GM10266 (cell line): ENCODE data around the gene MRPS6.

Experiments used
- DNase-seq: peaks from one replicate; pipeline ENCODE4 v3.0.0; 2012; ENCODE audit errors: extremely low spot score
- CTCF ChIP-seq: IDR thresholded peaks from 2 replicates; pipeline ENCODE4 v1.5.1; 2012; ENCODE audit warnings: mild to moderate bottlenecking, low read depth; ENCODE audit not compliant: control insufficient read depth, insufficient read depth; ENCODE audit errors: missing control alignments

MRPS6 gene

DNA sequence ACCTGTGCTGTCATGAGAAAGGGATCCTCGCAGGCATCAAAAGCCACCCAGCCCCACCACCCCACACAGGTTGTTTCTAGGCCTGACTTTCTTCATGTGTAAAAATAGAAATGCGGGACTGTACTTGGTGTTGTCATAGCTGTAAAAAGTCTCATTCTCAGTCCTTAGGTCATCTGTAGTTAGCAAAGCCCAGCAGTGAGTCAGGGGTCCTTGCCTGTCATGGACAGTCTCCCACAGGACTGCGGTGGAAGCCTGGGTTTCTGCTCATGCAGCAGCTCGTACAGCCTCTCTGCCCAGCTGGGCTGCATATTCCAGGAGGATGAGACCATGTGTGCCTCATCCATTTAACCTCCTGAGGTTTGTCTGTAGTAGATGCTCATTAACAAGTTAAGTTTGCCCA is 58.2 kb downstream of the MRPS6 start:
- TF ChIP-seq CTCF: no peak
- DNase-seq: no peak

DNA sequence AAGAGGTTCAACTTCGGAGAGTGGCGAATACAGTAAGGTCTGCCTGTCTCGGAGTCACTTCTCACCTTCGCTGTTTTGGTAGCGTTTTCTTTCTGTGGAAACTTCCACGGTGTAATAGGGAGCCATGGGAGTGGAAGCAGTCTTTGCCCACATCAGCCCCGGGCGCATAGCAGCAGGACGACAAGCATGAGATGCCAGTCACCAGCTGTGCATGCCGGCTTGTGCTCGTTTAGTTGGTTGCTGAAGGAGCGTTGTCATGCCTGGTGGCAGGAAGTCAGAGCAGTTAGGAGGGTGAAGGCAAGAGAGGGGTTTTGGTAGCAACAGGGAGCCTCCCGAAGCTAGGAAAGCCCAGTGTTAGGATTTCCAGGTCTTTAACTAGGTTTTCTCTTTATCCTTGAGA is 58.8 kb downstream of the MRPS6 start:
- no peak for DNase-seq
- TF ChIP-seq CTCF: no peak

- TF ChIP-seq CTCF: no peak
- DNase-seq: no peak
Measured at GRCh38 chr21:34132926-34133325, 59.5 kb downstream of the MRPS6 start.

DNA sequence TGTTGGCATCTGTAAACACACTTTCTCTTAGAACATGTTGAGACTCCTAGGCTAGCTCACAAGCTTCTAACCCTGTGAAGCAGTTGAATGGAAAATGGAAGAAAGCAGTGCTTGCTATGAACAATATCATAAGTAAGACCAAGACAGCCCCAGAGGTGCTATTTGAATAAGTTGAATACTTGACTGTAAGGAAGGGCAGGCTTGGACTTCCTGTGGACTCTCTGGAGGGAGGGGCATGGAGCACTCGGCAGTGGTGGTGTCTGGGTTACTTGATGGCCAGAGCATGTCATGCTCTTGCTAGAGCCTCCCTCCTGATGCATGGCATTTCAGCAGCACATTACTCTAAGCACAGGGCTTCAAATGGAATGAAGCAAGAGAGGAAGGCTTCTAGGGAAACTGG is 60.0 kb downstream of the MRPS6 start:
- no peak for TF ChIP-seq CTCF
- DNase-seq: no peak

DNA sequence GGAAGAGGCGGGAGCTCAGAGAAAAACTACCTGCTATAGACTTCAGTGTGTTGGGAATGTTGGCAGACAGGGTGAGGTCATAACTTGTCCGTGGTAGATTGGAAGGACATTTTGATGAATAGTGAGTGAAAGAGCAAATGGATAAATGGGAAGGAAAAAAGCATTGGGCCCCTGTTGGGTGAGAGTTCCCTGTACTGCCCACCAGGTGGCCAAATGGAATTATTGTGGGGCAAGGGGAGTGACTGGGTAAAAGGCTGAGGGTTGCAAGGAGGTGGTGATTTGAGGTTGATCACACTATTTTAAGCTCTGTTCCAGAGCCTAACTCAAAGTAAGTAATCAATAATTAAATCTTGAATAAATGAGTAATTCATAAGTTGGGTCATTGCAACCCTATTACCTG is 60.4 kb downstream of the MRPS6 start:
- TF ChIP-seq CTCF: no peak
- DNase-seq: no peak

DNA sequence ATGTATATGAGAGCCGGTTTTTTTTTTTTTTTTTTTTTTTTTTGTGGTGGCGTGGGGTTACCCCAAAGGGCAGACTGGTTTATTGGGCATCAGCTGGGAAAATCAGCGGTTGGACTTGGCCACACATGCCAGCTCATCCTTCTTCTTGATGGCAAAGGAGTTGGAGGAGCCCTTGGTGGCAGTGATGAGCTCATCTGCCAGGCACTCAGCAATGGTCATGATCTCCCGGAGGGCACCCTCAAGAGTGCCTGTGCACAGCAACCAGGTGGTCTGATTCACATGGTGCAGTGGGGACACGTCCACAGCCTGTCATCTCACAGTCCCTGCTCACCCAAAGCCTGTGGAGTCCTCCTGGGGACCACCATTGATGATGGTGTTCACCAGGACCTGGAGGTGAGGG is 62.0 kb downstream of the MRPS6 start:
- TF ChIP-seq CTCF: no peak
- DNase-seq: no peak

DNA sequence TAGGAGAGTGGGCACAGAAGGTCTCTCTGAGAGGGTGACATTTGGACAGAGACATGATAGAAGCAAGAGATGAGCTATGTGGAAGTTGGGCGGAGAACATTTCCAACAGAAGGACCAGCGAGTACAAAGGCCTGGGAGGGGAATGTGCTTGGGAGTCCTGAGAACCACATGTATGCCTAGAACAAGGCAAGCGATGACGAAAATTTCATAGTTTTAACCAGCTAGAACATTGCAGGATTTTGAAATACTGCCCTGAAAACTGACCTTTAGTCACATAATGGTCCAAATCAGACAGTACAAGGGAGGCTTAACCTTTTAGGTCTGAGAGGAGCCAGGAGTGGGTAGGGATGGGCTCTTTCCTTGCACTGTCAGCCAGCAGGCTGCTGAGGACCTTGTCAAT is 68.0 kb downstream of the MRPS6 start:
- no peak for DNase-seq
- no peak for TF ChIP-seq CTCF

DNA sequence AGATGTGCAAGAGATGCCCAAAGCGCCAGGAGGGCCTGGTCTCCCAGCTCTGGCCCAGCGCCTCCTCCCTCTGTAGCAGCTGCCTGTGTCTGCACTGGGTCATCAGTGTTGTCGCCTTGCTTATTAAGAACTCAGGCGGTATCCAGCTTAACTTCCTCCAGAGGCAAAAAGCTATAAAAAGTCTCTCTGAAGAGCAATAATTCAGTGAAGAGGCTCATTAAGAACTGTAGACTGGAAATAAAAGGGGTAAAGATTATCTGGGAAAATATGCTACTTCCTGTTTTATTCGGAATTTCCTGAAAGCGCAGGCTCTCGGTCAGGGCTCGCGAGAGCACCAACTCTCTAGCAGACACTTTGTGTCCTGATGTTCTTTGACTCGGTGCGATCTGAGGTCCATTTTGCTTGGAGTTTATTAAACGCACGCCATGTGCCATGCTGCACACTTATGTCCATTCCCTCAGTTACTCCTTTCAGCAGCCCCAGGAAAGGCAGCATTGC is 70.4 kb downstream of the MRPS6 start:
- TF ChIP-seq CTCF: no peak
- DNase-seq: no peak
